ENCODE measurements around the gene CRIM1.

Gene CRIM1

DNA sequence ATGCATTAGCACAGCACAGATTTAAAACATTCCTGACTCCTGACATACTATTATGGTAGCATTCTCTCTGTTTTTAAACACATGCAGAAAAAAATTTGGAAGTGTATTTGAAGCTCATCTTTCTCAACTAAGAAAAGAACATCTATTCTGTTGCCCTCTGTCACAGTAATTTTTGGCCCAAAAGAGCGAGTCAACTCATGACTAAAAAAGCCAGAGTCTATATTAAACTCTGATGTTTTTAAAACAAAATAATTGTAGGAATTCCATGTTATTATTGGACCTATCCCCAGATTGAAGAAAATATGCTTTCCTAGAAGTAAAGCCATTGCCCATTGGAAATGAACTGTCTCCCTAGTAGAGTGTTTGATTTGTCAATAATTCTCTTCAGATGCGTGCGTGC is 96.7 kb downstream of the CRIM1 start:
- H4K91ac ChIP-seq (ENCODE audit: low read length), result no peak overlapping the region
- H4K8ac ChIP-seq (ENCODE audit: low read length), result no peak overlapping the region
- H3K4me3 ChIP-seq (ENCODE audit: insufficient read depth in 1 of 2, low read depth in 1 of 2, low read length in 2 of 2), result peak overlapping the region in 1 of 2 experiments; percentile 35
- H3K9me3 ChIP-seq (ENCODE audit: control insufficient read depth, low read length), result no peaks in the 10 kb centered on the region
- WGBS, result 100% methylated on average over 2 of the region's 3 CpGs
- DNase-seq, result no peak
- peaks cover 13 to 19% of the 10 kb centered on the region in 2 experiments for H3K36me3 ChIP-seq (ENCODE audit: control insufficient read depth in 1 of 2, insufficient read depth in 2 of 2, low read depth in 1 of 2, low read length in 2 of 2)
- H2BK5ac ChIP-seq (ENCODE audit: low read depth, low read length, poor library complexity, severe bottlenecking), result no peak overlapping the region
- H2BK15ac ChIP-seq (ENCODE audit: low read depth, poor library complexity, severe bottlenecking), result no peak overlapping the region
- H3K9ac ChIP-seq (ENCODE audit: low read length), result peak overlapping the region; percentile 61
- peak overlapping the region; percentile 42 for H3K27ac ChIP-seq (ENCODE audit: low read length, poor library complexity, severe bottlenecking)
- H2AK5ac ChIP-seq (ENCODE audit: low read length, severe bottlenecking), result no peak overlapping the region
- no peak overlapping the region for H3K23ac ChIP-seq (ENCODE audit: low read length in 2 of 2)
- H3K4ac ChIP-seq (ENCODE audit: low read depth in 1 of 2, low read length in 2 of 2), result no peak overlapping the region
- H2BK120ac ChIP-seq (ENCODE audit: low read depth, low read length), result no peak overlapping the region
- H2AFZ ChIP-seq (ENCODE audit: low read depth, low read length), result no peak overlapping the region
- no peak overlapping the region for H3K4me2 ChIP-seq (ENCODE audit: low read length, poor library complexity, severe bottlenecking)
- H3K18ac ChIP-seq (ENCODE audit: low read depth in 1 of 2, low read length in 2 of 2), result no peak overlapping the region
- H3K79me1 ChIP-seq (replicated peaks; ENCODE audit: low read length, poor library complexity, severe bottlenecking), result peaks cover 19% of the 10 kb centered on the region
- H3K14ac ChIP-seq (ENCODE audit: low read length in 2 of 2), result no peak overlapping the region
- no peaks in the 10 kb centered on the region for H3K27me3 ChIP-seq (ENCODE audit: control insufficient read depth in 1 of 2, insufficient read depth in 1 of 2, low read length in 2 of 2)
- peaks cover 22% of the 10 kb centered on the region for H3K4me1 ChIP-seq (ENCODE audit: control insufficient read depth, insufficient read depth, low read depth, low read length)
- H2BK12ac ChIP-seq (ENCODE audit: low read length in 2 of 2), result peak overlapping the region in 1 of 2 experiments; percentile 30

DNA sequence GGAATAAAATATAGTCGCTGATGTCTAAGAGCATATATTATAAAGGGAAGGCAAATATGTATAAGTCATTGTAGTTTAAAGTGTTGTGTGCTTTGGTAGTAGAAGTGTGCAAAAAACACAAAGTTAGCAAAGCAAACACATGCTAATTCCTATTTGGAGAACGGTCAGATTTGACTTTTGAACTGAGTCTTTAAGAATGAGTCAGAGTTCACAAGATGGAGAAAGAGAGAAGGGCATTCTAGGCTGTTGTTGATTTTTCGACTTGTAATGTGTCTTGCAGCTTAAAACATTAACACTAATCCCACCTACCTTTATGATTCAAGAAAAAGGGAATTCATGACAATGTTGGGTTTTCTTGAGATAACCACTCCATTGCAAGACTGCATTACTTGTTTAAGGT is 98.1 kb downstream of the CRIM1 start:
- no peak overlapping the region for H3K4me3 ChIP-seq (ENCODE audit: insufficient read depth in 1 of 2, low read depth in 1 of 2, low read length in 2 of 2)
- H3K4me1 ChIP-seq (ENCODE audit: control insufficient read depth, insufficient read depth, low read depth, low read length), result peaks cover 27% of the 10 kb centered on the region
- H3K27ac ChIP-seq (ENCODE audit: low read length, poor library complexity, severe bottlenecking), result no peak overlapping the region
- peak; percentile 50 for DNase-seq
- no peak overlapping the region for H3K14ac ChIP-seq (ENCODE audit: low read length in 2 of 2)
- no peak overlapping the region for H3K23ac ChIP-seq (ENCODE audit: low read length in 2 of 2)
- no peak overlapping the region for H4K8ac ChIP-seq (ENCODE audit: low read length)
- peaks cover 16% of the 10 kb centered on the region for H3K79me1 ChIP-seq (replicated peaks; ENCODE audit: low read length, poor library complexity, severe bottlenecking)
- H2BK120ac ChIP-seq (ENCODE audit: low read depth, low read length), result no peak overlapping the region
- H2BK5ac ChIP-seq (ENCODE audit: low read depth, low read length, poor library complexity, severe bottlenecking), result no peak overlapping the region
- 67% methylated on average over 1 of the region's 3 CpGs for WGBS
- no peak overlapping the region for H3K4ac ChIP-seq (ENCODE audit: low read depth in 1 of 2, low read length in 2 of 2)
- H3K9me3 ChIP-seq (ENCODE audit: control insufficient read depth, low read length), result no peaks in the 10 kb centered on the region
- H2BK15ac ChIP-seq (ENCODE audit: low read depth, poor library complexity, severe bottlenecking), result no peak overlapping the region
- H2AFZ ChIP-seq (ENCODE audit: low read depth, low read length), result no peak overlapping the region
- no peak overlapping the region for H2BK12ac ChIP-seq (ENCODE audit: low read length in 2 of 2)
- no peak overlapping the region for H3K18ac ChIP-seq (ENCODE audit: low read depth in 1 of 2, low read length in 2 of 2)
- no peak overlapping the region for H4K91ac ChIP-seq (ENCODE audit: low read length)
- peaks cover 14 to 16% of the 10 kb centered on the region in 2 experiments for H3K36me3 ChIP-seq (ENCODE audit: control insufficient read depth in 1 of 2, insufficient read depth in 2 of 2, low read depth in 1 of 2, low read length in 2 of 2)
- no peak overlapping the region for H2AK5ac ChIP-seq (ENCODE audit: low read length, severe bottlenecking)
- no peak overlapping the region for H3K4me2 ChIP-seq (ENCODE audit: low read length, poor library complexity, severe bottlenecking)
- no peak overlapping the region for H3K9ac ChIP-seq (ENCODE audit: low read length)
- no peaks in the 10 kb centered on the region for H3K27me3 ChIP-seq (ENCODE audit: control insufficient read depth in 1 of 2, insufficient read depth in 1 of 2, low read length in 2 of 2)

GRCh38 chr2:36455011-36455410 is 99.4 kb downstream of the CRIM1 start:
- H2BK5ac ChIP-seq (ENCODE audit: low read depth, low read length, poor library complexity, severe bottlenecking), result no peak overlapping the region
- no peak overlapping the region for H4K8ac ChIP-seq (ENCODE audit: low read length)
- WGBS, result 58% methylated on average over 3 of the region's 4 CpGs
- H3K27ac ChIP-seq (ENCODE audit: low read length, poor library complexity, severe bottlenecking), result no peak overlapping the region
- H2BK120ac ChIP-seq (ENCODE audit: low read depth, low read length), result peak overlapping the region; percentile 21
- peaks cover 25% of the 10 kb centered on the region for H3K4me1 ChIP-seq (ENCODE audit: control insufficient read depth, insufficient read depth, low read depth, low read length)
- peak overlapping the region in 1 of 2 experiments; percentile 74 for H3K14ac ChIP-seq (ENCODE audit: low read length in 2 of 2)
- H3K9me3 ChIP-seq (ENCODE audit: control insufficient read depth, low read length), result no peaks in the 10 kb centered on the region
- H3K18ac ChIP-seq (ENCODE audit: low read depth in 1 of 2, low read length in 2 of 2), result peak overlapping the region in 1 of 2 experiments; percentile 11
- no peak overlapping the region for H3K4me3 ChIP-seq (ENCODE audit: insufficient read depth in 1 of 2, low read depth in 1 of 2, low read length in 2 of 2)
- H3K36me3 ChIP-seq (ENCODE audit: control insufficient read depth in 1 of 2, insufficient read depth in 2 of 2, low read depth in 1 of 2, low read length in 2 of 2), result peaks cover 16 to 17% of the 10 kb centered on the region in 2 experiments
- peaks cover 20% of the 10 kb centered on the region for H3K79me1 ChIP-seq (replicated peaks; ENCODE audit: low read length, poor library complexity, severe bottlenecking)
- no peak overlapping the region for H3K9ac ChIP-seq (ENCODE audit: low read length)
- no peak overlapping the region for H3K4me2 ChIP-seq (ENCODE audit: low read length, poor library complexity, severe bottlenecking)
- peak overlapping the region; percentile 19 for H4K91ac ChIP-seq (ENCODE audit: low read length)
- H3K27me3 ChIP-seq (ENCODE audit: control insufficient read depth in 1 of 2, insufficient read depth in 1 of 2, low read length in 2 of 2), result no peaks in the 10 kb centered on the region
- DNase-seq, result peak; percentile 49
- H2AK5ac ChIP-seq (ENCODE audit: low read length, severe bottlenecking), result peak overlapping the region; percentile 43
- H2AFZ ChIP-seq (ENCODE audit: low read depth, low read length), result no peak overlapping the region
- H3K23ac ChIP-seq (ENCODE audit: low read length in 2 of 2), result no peak overlapping the region
- H2BK15ac ChIP-seq (ENCODE audit: low read depth, poor library complexity, severe bottlenecking), result peak overlapping the region; percentile 60
- peak overlapping the region in 1 of 2 experiments; percentile 34 for H2BK12ac ChIP-seq (ENCODE audit: low read length in 2 of 2)
- peak overlapping the region; percentile 7 to 56 for H3K4ac ChIP-seq (ENCODE audit: low read depth in 1 of 2, low read length in 2 of 2)

DNA sequence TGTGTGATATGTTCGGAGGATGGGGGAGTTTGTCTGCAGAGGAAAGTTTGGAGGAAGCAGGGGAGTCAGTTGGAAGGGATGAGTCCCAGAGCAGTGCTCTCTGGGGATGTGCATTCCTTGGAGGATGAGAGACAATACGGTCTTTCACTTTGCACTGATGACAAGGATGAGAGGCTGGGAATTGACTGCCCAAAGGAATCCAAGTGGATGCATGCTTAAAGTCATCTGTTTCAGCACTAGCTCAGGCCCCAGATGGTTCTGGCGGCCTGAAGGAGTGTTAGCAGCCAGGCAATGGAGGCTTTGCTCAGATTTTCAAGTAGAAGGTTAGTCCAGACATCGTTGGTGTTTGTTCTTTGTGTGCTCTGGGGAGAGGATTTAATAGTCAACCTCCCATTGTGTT is 100.2 kb downstream of the CRIM1 start:
- Histone ChIP-seq H2BK12ac (ENCODE audit: low read length in 2 of 2) (no peak overlapping the region), H3K9me3 (ENCODE audit: control insufficient read depth, low read length) (no peaks in the 10 kb centered on the region), H3K79me1 (replicated peaks; ENCODE audit: low read length, poor library complexity, severe bottlenecking) (peaks cover 20% of the 10 kb centered on the region), H2BK15ac (ENCODE audit: low read depth, poor library complexity, severe bottlenecking) (no peak overlapping the region), H2BK5ac (ENCODE audit: low read depth, low read length, poor library complexity, severe bottlenecking) (no peak overlapping the region), H3K4ac (ENCODE audit: low read depth in 1 of 2, low read length in 2 of 2) (no peak overlapping the region), H3K4me2 (ENCODE audit: low read length, poor library complexity, severe bottlenecking) (no peak overlapping the region), H3K36me3 (ENCODE audit: control insufficient read depth in 1 of 2, insufficient read depth in 2 of 2, low read depth in 1 of 2, low read length in 2 of 2) (peaks cover 16 to 17% of the 10 kb centered on the region in 2 experiments), H3K9ac (ENCODE audit: low read length) (peak overlapping the region; percentile 53), H2AFZ (ENCODE audit: low read depth, low read length) (no peak overlapping the region), H2AK5ac (ENCODE audit: low read length, severe bottlenecking) (no peak overlapping the region), H4K91ac (ENCODE audit: low read length) (no peak overlapping the region), H3K23ac (ENCODE audit: low read length in 2 of 2) (no peak overlapping the region), H3K14ac (ENCODE audit: low read length in 2 of 2) (no peak overlapping the region), H3K4me3 (ENCODE audit: insufficient read depth in 1 of 2, low read depth in 1 of 2, low read length in 2 of 2) (no peak overlapping the region), H4K8ac (ENCODE audit: low read length) (peak overlapping the region; percentile 19), H3K27me3 (ENCODE audit: control insufficient read depth in 1 of 2, insufficient read depth in 1 of 2, low read length in 2 of 2) (no peaks in the 10 kb centered on the region), H2BK120ac (ENCODE audit: low read depth, low read length) (no peak overlapping the region), H3K18ac (ENCODE audit: low read depth in 1 of 2, low read length in 2 of 2) (peak overlapping the region in 1 of 2 experiments; percentile 30), H3K4me1 (ENCODE audit: control insufficient read depth, insufficient read depth, low read depth, low read length) (peaks cover 25% of the 10 kb centered on the region), H3K27ac (ENCODE audit: low read length, poor library complexity, severe bottlenecking) (peak overlapping the region; percentile 24)
- DNase-seq, result peak; percentile 76
- WGBS, result 31% methylated on average over 3 of the region's 4 CpGs

Data from mesenchymal stem cell (in vitro differentiated cells and primary cell).